ENCODE data around the gene HLA-DRA. TPM values are rescaled to one million over a fixed set of nuclear protein-coding genes. Genes with fewer than 3 reads are reported as not detected.

HLA-DRA gene
- total RNA-seq, 1 experiment from 2014 or later, result 2.8 TPM

GRCh38 chr6:32439139-32439538, 548 bp upstream of the HLA-DRA start:
- POLR2A ChIA-PET, result interaction anchor here (0.7 kb wide), 1 partner anchor 17 kb away, joined by 5 read pairs; no protein-coding TSS in a partner anchor
- DNase-seq (ENCODE audit: low spot score) (no peak), ATAC-seq (no peak)
- H3K27me3 Mint-ChIP-seq (ENCODE audit: low read depth), result peaks cover 14% of the 10 kb centered on the region
- H3K4me1 Mint-ChIP-seq, result peaks cover 4% of the 10 kb centered on the region
- CTCF ChIA-PET, result interaction anchor here (0.7 to 1.4 kb wide), 5 partner anchors 21 to 346 kb away, joined by 3 to 4 read pairs (median 3); no protein-coding TSS in a partner anchor
- no peaks in the 10 kb centered on the region for H3K36me3 Mint-ChIP-seq
- H3K4me3 Mint-ChIP-seq, result no peak overlapping the region
- H3K9me3 Mint-ChIP-seq, result no peaks in the 10 kb centered on the region
- H3K27ac Mint-ChIP-seq, result no peak overlapping the region
- TF ChIP-seq PREB (CRISPR knock-in tag; IDR thresholded peaks at IDR 0.05; ENCODE audit: borderline replicate concordance) (no peak), ZNF416 (CRISPR knock-in tag; IDR thresholded peaks at IDR 0.05) (no peak), MYBL2 (CRISPR knock-in tag; IDR thresholded peaks at IDR 0.05) (no peak), IRF1 (CRISPR knock-in tag; IDR thresholded peaks at IDR 0.05) (no peak), ZNF423 (CRISPR knock-in tag; IDR thresholded peaks at IDR 0.05) (no peak), HMGXB4 (CRISPR knock-in tag; IDR thresholded peaks at IDR 0.05) (no peak), CREB1 (CRISPR knock-in tag; IDR thresholded peaks at IDR 0.05) (no peak), SMAD3 (CRISPR knock-in tag; IDR thresholded peaks at IDR 0.05; ENCODE audit: borderline replicate concordance) (no peak), FOXJ3 (CRISPR knock-in tag; IDR thresholded peaks at IDR 0.05; ENCODE audit: borderline replicate concordance) (no peak), CBFB (CRISPR knock-in tag; IDR thresholded peaks at IDR 0.05; ENCODE audit: low read depth) (no peak), USF2 (CRISPR knock-in tag; IDR thresholded peaks at IDR 0.05) (no peak), NR2C2 (CRISPR knock-in tag; IDR thresholded peaks at IDR 0.05) (no peak), ZNF532 (CRISPR knock-in tag; IDR thresholded peaks at IDR 0.05; ENCODE audit: borderline replicate concordance) (no peak), ZNF317 (CRISPR knock-in tag; IDR thresholded peaks at IDR 0.05; ENCODE audit: borderline replicate concordance, low read depth) (no peak), CTCF (IDR thresholded peaks at IDR 0.05) (no peak)
